GM12878 (cell line): Measurements from ENCODE around the gene SNX32. TPM values are rescaled to one million over a fixed set of nuclear protein-coding genes. Genes with fewer than 3 reads are reported as not detected.

Experiments
- CBX5 ChIP-seq: sonication (generic); IDR thresholded peaks from 2 replicates; pipeline ENCODE4 v1.6.1; 2016; ENCODE audit warnings: low read depth, moderate library complexity, mild to moderate bottlenecking, inconsistent platforms
- CHD4 ChIP-seq: fragments of 200-600 bp; sonication (generic); IDR thresholded peaks from 2 replicates; pipeline ENCODE4 v1.6.1; 2016; ENCODE audit warnings: mild to moderate bottlenecking
- E2F8 ChIP-seq: fragments of 450-650 bp; IDR thresholded peaks from 2 replicates; pipeline ENCODE4 v1.6.1; 2018; ENCODE audit warnings: mild to moderate bottlenecking, low read depth, moderate library complexity; ENCODE audit not compliant: partially characterized antibody
- MXI1 ChIP-seq: fragments of 150-350 bp; IDR thresholded peaks from 2 replicates; pipeline ENCODE4 v1.6.1; 2011; ENCODE audit warnings: low read depth, mild to moderate bottlenecking, inconsistent platforms, low read length, improper control_type of control experiment
- NFYB ChIP-seq: IDR thresholded peaks from 2 replicates; pipeline ENCODE4 v1.6.1; 2011; ENCODE audit warnings: low read depth, mild to moderate bottlenecking, low read length, improper control_type of control experiment, moderate library complexity; ENCODE audit not compliant: insufficient read depth
- NRF1 ChIP-seq: conservative IDR thresholded peaks from 2 replicates; pipeline ENCODE4 v1.6.1; 2011; ENCODE audit warnings: mild to moderate bottlenecking, low read depth, low read length, improper control_type of control experiment
- RCOR1 ChIP-seq: conservative IDR thresholded peaks from 2 replicates; pipeline ENCODE4 v1.6.1; 2012; ENCODE audit warnings: low read depth, low read length, improper control_type of control experiment
- RELB ChIP-seq: fragments of 450-650 bp; IDR thresholded peaks from 2 replicates; pipeline ENCODE4 v1.6.1; 2017; ENCODE audit warnings: low read depth, mild to moderate bottlenecking, moderate library complexity
- SKIL ChIP-seq: fragments of 450-650 bp; IDR thresholded peaks from 2 replicates; pipeline ENCODE4 v1.6.1; 2017; ENCODE audit warnings: mild to moderate bottlenecking, low read depth, inconsistent platforms; ENCODE audit not compliant: poor library complexity, severe bottlenecking
- SMAD1 ChIP-seq: fragments of 450-650 bp; IDR thresholded peaks from 2 replicates; pipeline ENCODE4 v1.6.1; 2018; ENCODE audit warnings: mild to moderate bottlenecking, low read depth; ENCODE audit not compliant: partially characterized antibody
- SREBF2 ChIP-seq: IDR thresholded peaks from 2 replicates; pipeline ENCODE4 v1.6.1; 2012; ENCODE audit warnings: mild to moderate bottlenecking, low read length
- STAT1 ChIP-seq: fragments of 450-650 bp; conservative IDR thresholded peaks from 2 replicates; pipeline ENCODE4 v1.6.1; 2014; ENCODE audit warnings: antibody characterized with exemption, mild to moderate bottlenecking
- STAT3 ChIP-seq: IDR thresholded peaks from 2 replicates; pipeline ENCODE4 v1.6.1; 2011; ENCODE audit warnings: low read depth, low read length, improper control_type of control experiment
- TBL1XR1 ChIP-seq: IDR thresholded peaks from 2 replicates; pipeline ENCODE4 v1.6.1; 2012; ENCODE audit warnings: low read depth, low read length, improper control_type of control experiment
- TCF3 ChIP-seq: IDR thresholded peaks from 2 replicates; pipeline ENCODE4 v1.6.1; 2012; ENCODE audit warnings: low read depth, mild to moderate bottlenecking, low read length, borderline replicate concordance; ENCODE audit not compliant: insufficient read depth
- TCF7 ChIP-seq: IDR thresholded peaks from 2 replicates; pipeline ENCODE4 v1.6.1; 2014; ENCODE audit warnings: antibody characterized with exemption, borderline replicate concordance
- ZNF24 ChIP-seq: fragments of 450-650 bp; IDR thresholded peaks from 2 replicates; pipeline ENCODE4 v1.6.1; 2017; ENCODE audit warnings: antibody characterized with exemption, mild to moderate bottlenecking
- ZNF274 ChIP-seq: IDR thresholded peaks from one replicate; pipeline ENCODE4 v1.8.0; 2011; ENCODE audit not compliant: insufficient read length, insufficient read depth
- polyA plus RNA-seq, 11 experiments: library from polyadenylated mRNA; depleted of rRNA in 4 of 11; unstranded in 6 of 11; stranded (reverse) in 5 of 11; fragments of >200 nt; fragmentation: Nextera tagmentation in 4 of 11; fragmentation: Illumina TruSeq in 1 of 11; extraction: Ambion mirVana in 4 of 11; extraction: Trizol in 1 of 11; gene quantifications; 1 replicate in 1 of 11; 2 replicates in 10 of 11; pipeline versions ENCODE4 v1.2.1 to v1.2.3, GENCODE V29; 2011 to 2016; ENCODE audit warnings: inconsistent platforms in 2 of 11, missing spikeins in 2 of 11, low read depth in 1 of 11
- total RNA-seq, 4 experiments: library from RNA; depleted of rRNA in 3 of 4; stranded (reverse); fragments of >200 nt in 3 of 4; fragmentation: Illumina TruSeq in 1 of 4; extraction: Trizol in 1 of 4; gene quantifications; 2 replicates each; pipeline versions ENCODE4 v1.2.1 to v1.2.3, GENCODE V29; 2013 to 2021
- TF ChIP-seq, protein P1 (sequence below): IDR thresholded peaks from 2 replicates; pipeline ENCODE4 v1.6.1; 2011; ENCODE audit warnings: low read depth, low read length, improper control_type of control experiment, borderline replicate concordance
- TF ChIP-seq, protein P2 (sequence below): fragments of 450-650 bp; IDR thresholded peaks from 2 replicates; pipeline ENCODE4 v1.6.1; 2017; ENCODE audit warnings: borderline replicate concordance

The SNX32 gene
- total and polyA plus RNA-seq, 10 of the 15 experiments (the other 5 are each of a cell fraction or from before 2014, with no cell fraction given), result 0.04 to 1.5 (median 0.11) TPM; not detected in 1

GRCh38 chr11:65860278-65861164 is 26.8 kb downstream of the SNX32 start, which contains the start of gene MUS81 (continued):
- TF ChIP-seq TCF3, result 0 out of 2 replicates have a peak, but pooled peaks have one; percentile 41
- TF ChIP-seq NFYB, result peak; percentile 78; the same call in 1 of the 2 replicates
- TF ChIP-seq RCOR1, result 0 out of 2 replicates have a peak, but pooled peaks have one; percentile 61
- peak; percentile 77 for TF ChIP-seq MXI1
- no peak for TF ChIP-seq TCF7
- no peak for TF ChIP-seq CHD4
- no peak for TF ChIP-seq ZNF24
- TF ChIP-seq STAT1, result 0 out of 2 replicates have a peak, but pooled peaks have one; percentile 17
- no peak for TF ChIP-seq CBX5
- no peak for TF ChIP-seq NRF1
- peak; percentile 15 for TF ChIP-seq SKIL
- peak; percentile 79; the same call in 1 of the 2 replicates for TF ChIP-seq RELB
- TF ChIP-seq TBL1XR1, result no peak
- no peak for TF ChIP-seq E2F8
- TF ChIP-seq, protein P1, sequence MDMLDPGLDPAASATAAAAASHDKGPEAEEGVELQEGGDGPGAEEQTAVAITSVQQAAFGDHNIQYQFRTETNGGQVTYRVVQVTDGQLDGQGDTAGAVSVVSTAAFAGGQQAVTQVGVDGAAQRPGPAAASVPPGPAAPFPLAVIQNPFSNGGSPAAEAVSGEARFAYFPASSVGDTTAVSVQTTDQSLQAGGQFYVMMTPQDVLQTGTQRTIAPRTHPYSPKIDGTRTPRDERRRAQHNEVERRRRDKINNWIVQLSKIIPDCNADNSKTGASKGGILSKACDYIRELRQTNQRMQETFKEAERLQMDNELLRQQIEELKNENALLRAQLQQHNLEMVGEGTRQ, result no peak
- no peak for TF ChIP-seq ZNF274
- no peak for TF ChIP-seq STAT3
- peak; percentile 67 for TF ChIP-seq SMAD1
- no peak for TF ChIP-seq SREBF2
- TF ChIP-seq, protein P2, sequence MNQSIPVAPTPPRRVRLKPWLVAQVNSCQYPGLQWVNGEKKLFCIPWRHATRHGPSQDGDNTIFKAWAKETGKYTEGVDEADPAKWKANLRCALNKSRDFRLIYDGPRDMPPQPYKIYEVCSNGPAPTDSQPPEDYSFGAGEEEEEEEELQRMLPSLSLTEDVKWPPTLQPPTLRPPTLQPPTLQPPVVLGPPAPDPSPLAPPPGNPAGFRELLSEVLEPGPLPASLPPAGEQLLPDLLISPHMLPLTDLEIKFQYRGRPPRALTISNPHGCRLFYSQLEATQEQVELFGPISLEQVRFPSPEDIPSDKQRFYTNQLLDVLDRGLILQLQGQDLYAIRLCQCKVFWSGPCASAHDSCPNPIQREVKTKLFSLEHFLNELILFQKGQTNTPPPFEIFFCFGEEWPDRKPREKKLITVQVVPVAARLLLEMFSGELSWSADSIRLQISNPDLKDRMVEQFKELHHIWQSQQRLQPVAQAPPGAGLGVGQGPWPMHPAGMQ, result no peak
